ENCODE measurements around the gene MED13L.
"Not testable (repeated sequence)": the region's sequence is repeated elsewhere in the genome, so short reads cannot be mapped to it uniquely, and the experiment has no call there.

MED13L gene

GRCh38 chr12:116303066-116303465, 25.6 kb upstream of the MED13L start:
- DNase-seq, result no peak

- DNase-seq, result no peak
Measured at GRCh38 chr12:116302166-116303058, 24.9 kb upstream of the MED13L start.

- no peak for DNase-seq
Measured at GRCh38 chr12:116301621-116302020, 24.1 kb upstream of the MED13L start.

- no peak for DNase-seq
Measured at GRCh38 chr12:116299665-116300328, 22.3 kb upstream of the MED13L start.

- DNase-seq, result no peak
Measured at GRCh38 chr12:116299064-116299463, 21.6 kb upstream of the MED13L start.

- DNase-seq, result no peak
Measured at GRCh38 chr12:116298578-116298977, 21.1 kb upstream of the MED13L start.

GRCh38 chr12:116297224-116297834, 19.8 kb upstream of the MED13L start:
- DNase-seq, result no peak

GRCh38 chr12:116295327-116296263, 18.1 kb upstream of the MED13L start:
- no peak for DNase-seq

- DNase-seq, result no peak
Measured at GRCh38 chr12:116294454-116295165, 17.1 kb upstream of the MED13L start.

- DNase-seq, result no peak
Measured at GRCh38 chr12:116293687-116294453, 16.4 kb upstream of the MED13L start.

GRCh38 chr12:116291218-116291617, 13.7 kb upstream of the MED13L start:
- DNase-seq, result no peak

GRCh38 chr12:116288735-116289134, 11.2 kb upstream of the MED13L start:
- DNase-seq, result no peak

- DNase-seq, result no peak
Measured at GRCh38 chr12:116287842-116288301, 10.4 kb upstream of the MED13L start.

GRCh38 chr12:116284396-116284795, 6.9 kb upstream of the MED13L start:
- DNase-seq, result no peak

GRCh38 chr12:116283881-116284280, 6.4 kb upstream of the MED13L start:
- DNase-seq, result not testable (repeated sequence)

GRCh38 chr12:116282371-116283286, 5.1 kb upstream of the MED13L start:
- no peak for DNase-seq

GRCh38 chr12:116280595-116281290, 3.2 kb upstream of the MED13L start:
- no peak for DNase-seq

- no peak for DNase-seq
Measured at GRCh38 chr12:116278667-116279066, 1.2 kb upstream of the MED13L start.

- DNase-seq, result no peak
Measured at GRCh38 chr12:116278279-116278626, 760 bp upstream of the MED13L start.
